ENCODE measurements around the gene MAN2B2.

The MAN2B2 gene

DNA sequence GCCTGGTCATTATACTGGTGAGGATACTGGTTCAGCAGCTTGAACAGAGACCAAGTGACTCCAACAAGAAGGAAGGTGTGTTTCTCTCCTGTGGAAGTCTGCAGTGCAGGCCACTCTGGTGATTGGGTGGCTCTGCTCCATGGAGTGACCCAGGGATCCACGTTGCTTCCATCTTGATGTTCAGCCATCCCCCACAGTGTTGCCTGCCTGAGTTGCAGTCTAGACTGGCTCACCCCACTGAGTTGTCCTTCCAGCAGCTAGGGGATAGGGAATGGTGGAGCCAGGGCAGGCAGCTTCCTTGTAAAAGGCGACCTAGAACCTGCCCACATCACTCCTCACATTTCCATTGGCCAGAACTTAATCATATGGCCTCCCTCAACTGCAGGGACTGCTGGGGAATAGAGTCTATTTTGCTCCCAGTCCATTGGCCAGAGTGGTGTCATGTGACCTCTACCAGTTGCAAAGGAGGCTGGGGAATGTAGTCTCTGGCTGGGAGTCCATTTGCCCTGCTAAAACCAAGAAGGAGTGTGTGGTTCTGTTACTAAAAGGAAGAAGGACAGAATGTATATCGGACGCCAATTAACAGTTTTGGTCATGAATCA lies 8.0 kb downstream of the MAN2B2 start:
- peaks cover 35% of the 10 kb centered on the region for H3K36me3 ChIP-seq (ENCODE audit: insufficient read depth, low read length)

GRCh38 chr4:6584865-6585264 lies 9.9 kb downstream of the MAN2B2 start:
- Histone ChIP-seq H3K4me1 (ENCODE audit: control insufficient read depth, insufficient read depth, low read length) (no peaks in the 10 kb centered on the region), H3K4me3 (ENCODE audit: low read length) (no peak overlapping the region), H3K27me3 (ENCODE audit: control insufficient read depth, insufficient read depth, low read length) (no peaks in the 10 kb centered on the region), H3K9ac (ENCODE audit: low read depth, low read length) (no peak overlapping the region), H3K9me3 (replicated peaks; ENCODE audit: low read length) (no peaks in the 10 kb centered on the region), H3K4me2 (ENCODE audit: low read length) (no peak overlapping the region), H3K36me3 (ENCODE audit: insufficient read depth, low read length) (peaks cover 23% of the 10 kb centered on the region)

More for the DNA sequence above, 8.0 kb downstream of the MAN2B2 start:
- Histone ChIP-seq H3K9me3 (replicated peaks; ENCODE audit: low read length) (no peaks in the 10 kb centered on the region), H3K9ac (ENCODE audit: low read depth, low read length) (no peak overlapping the region), H3K4me3 (ENCODE audit: low read length) (no peak overlapping the region), H3K27me3 (ENCODE audit: control insufficient read depth, insufficient read depth, low read length) (no peaks in the 10 kb centered on the region), H3K4me2 (ENCODE audit: low read length) (no peak overlapping the region), H3K4me1 (ENCODE audit: control insufficient read depth, insufficient read depth, low read length) (no peaks in the 10 kb centered on the region)

GRCh38 chr4:6586715-6587325 lies 11.8 kb downstream of the MAN2B2 start:
- peaks cover 13% of the 10 kb centered on the region for H3K36me3 ChIP-seq (ENCODE audit: insufficient read depth, low read length)
- H3K9me3 ChIP-seq (replicated peaks; ENCODE audit: low read length): no peaks in the 10 kb centered on the region
- H3K9ac ChIP-seq (ENCODE audit: low read depth, low read length): no peak overlapping the region
- no peaks in the 10 kb centered on the region for H3K4me1 ChIP-seq (ENCODE audit: control insufficient read depth, insufficient read depth, low read length)
- H3K4me2 ChIP-seq (ENCODE audit: low read length): no peak overlapping the region
- H3K27me3 ChIP-seq (ENCODE audit: control insufficient read depth, insufficient read depth, low read length): no peaks in the 10 kb centered on the region
- no peak overlapping the region for H3K4me3 ChIP-seq (ENCODE audit: low read length)

GRCh38 chr4:6589444-6589843 lies 14.5 kb downstream of the MAN2B2 start:
- Histone ChIP-seq H3K4me1 (ENCODE audit: control insufficient read depth, insufficient read depth, low read length) (no peaks in the 10 kb centered on the region), H3K9ac (ENCODE audit: low read depth, low read length) (no peak overlapping the region), H3K27me3 (ENCODE audit: control insufficient read depth, insufficient read depth, low read length) (no peaks in the 10 kb centered on the region), H3K9me3 (replicated peaks; ENCODE audit: low read length) (no peaks in the 10 kb centered on the region), H3K36me3 (ENCODE audit: insufficient read depth, low read length) (peaks cover 2% of the 10 kb centered on the region), H3K4me3 (ENCODE audit: low read length) (no peak overlapping the region), H3K4me2 (ENCODE audit: low read length) (no peak overlapping the region)

DNA sequence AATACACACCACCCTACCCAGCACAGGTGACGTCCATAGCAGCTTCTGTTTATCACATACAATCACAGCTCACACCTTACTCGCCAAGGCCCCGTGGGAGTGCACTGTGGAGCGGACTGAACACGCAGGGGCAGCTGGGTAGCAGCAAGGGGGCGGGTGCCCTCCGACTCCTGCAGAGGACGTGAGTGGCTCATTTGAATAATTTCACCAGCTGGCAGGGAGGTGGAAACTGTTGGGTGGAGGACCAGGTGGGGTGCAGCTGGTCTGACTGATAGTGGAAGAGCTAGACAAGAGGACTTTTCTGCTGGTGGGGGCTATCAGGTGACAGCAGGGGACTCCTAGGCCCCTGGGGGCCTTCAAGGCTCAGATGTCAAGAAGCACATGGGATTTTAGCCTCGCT lies 16.3 kb downstream of the MAN2B2 start:
- peaks cover 9% of the 10 kb centered on the region for H3K36me3 ChIP-seq (ENCODE audit: insufficient read depth, low read length)
- no peak overlapping the region for H3K9ac ChIP-seq (ENCODE audit: low read depth, low read length)
- H3K4me2 ChIP-seq (ENCODE audit: low read length): no peak overlapping the region
- no peaks in the 10 kb centered on the region for H3K27me3 ChIP-seq (ENCODE audit: control insufficient read depth, insufficient read depth, low read length)
- no peaks in the 10 kb centered on the region for H3K4me1 ChIP-seq (ENCODE audit: control insufficient read depth, insufficient read depth, low read length)
- H3K4me3 ChIP-seq (ENCODE audit: low read length): no peak overlapping the region
- no peaks in the 10 kb centered on the region for H3K9me3 ChIP-seq (replicated peaks; ENCODE audit: low read length)

- Histone ChIP-seq H3K4me1 (ENCODE audit: control insufficient read depth, insufficient read depth, low read length) (no peaks in the 10 kb centered on the region), H3K4me3 (ENCODE audit: low read length) (no peak overlapping the region), H3K4me2 (ENCODE audit: low read length) (no peak overlapping the region), H3K9me3 (replicated peaks; ENCODE audit: low read length) (no peaks in the 10 kb centered on the region), H3K9ac (ENCODE audit: low read depth, low read length) (no peak overlapping the region), H3K36me3 (ENCODE audit: insufficient read depth, low read length) (peaks cover 9% of the 10 kb centered on the region), H3K27me3 (ENCODE audit: control insufficient read depth, insufficient read depth, low read length) (no peaks in the 10 kb centered on the region)
Measured at GRCh38 chr4:6591781-6592180, 16.8 kb downstream of the MAN2B2 start.

GRCh38 chr4:6592804-6593563 lies 18.0 kb downstream of the MAN2B2 start:
- Histone ChIP-seq H3K27me3 (ENCODE audit: control insufficient read depth, insufficient read depth, low read length) (no peaks in the 10 kb centered on the region), H3K4me1 (ENCODE audit: control insufficient read depth, insufficient read depth, low read length) (no peaks in the 10 kb centered on the region), H3K9me3 (replicated peaks; ENCODE audit: low read length) (no peaks in the 10 kb centered on the region), H3K9ac (ENCODE audit: low read depth, low read length) (no peak overlapping the region), H3K36me3 (ENCODE audit: insufficient read depth, low read length) (peaks cover 14% of the 10 kb centered on the region), H3K4me3 (ENCODE audit: low read length) (no peak overlapping the region), H3K4me2 (ENCODE audit: low read length) (no peak overlapping the region)

GRCh38 chr4:6594341-6594740 lies 19.4 kb downstream of the MAN2B2 start:
- Histone ChIP-seq H3K4me1 (ENCODE audit: control insufficient read depth, insufficient read depth, low read length) (no peaks in the 10 kb centered on the region), H3K4me2 (ENCODE audit: low read length) (no peak overlapping the region), H3K9me3 (replicated peaks; ENCODE audit: low read length) (no peaks in the 10 kb centered on the region), H3K36me3 (ENCODE audit: insufficient read depth, low read length) (peaks cover 15% of the 10 kb centered on the region), H3K27me3 (ENCODE audit: control insufficient read depth, insufficient read depth, low read length) (no peaks in the 10 kb centered on the region), H3K4me3 (ENCODE audit: low read length) (no peak overlapping the region), H3K9ac (ENCODE audit: low read depth, low read length) (no peak overlapping the region)

DNA sequence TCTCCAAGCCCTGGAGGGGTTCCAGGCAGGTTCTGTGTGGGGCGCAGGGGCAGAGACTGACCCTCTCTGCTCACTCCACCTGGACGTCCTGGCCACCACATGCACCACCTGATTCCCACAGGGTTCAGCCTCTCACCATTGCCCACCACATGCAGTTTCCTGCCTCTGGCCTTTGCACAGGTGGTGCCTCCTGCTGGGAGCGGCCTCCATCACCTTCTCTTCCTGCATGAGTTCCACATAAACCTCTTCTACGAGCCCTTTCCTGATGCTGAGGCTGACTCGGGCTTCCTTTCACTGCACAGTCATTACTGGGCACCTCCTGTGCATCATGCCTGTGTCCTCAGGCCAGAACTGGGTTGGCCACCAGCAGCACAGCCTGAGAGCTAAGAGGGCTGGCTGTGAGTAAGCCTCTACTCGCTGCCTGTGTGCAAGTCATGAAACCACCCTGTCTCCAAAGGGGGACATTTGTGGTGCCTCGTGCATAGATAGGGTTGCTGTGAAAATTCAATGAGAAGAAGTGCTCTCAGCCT lies 19.9 kb downstream of the MAN2B2 start:
- no peaks in the 10 kb centered on the region for H3K9me3 ChIP-seq (replicated peaks; ENCODE audit: low read length)
- H3K4me2 ChIP-seq (ENCODE audit: low read length): no peak overlapping the region
- H3K4me1 ChIP-seq (ENCODE audit: control insufficient read depth, insufficient read depth, low read length): no peaks in the 10 kb centered on the region
- peaks cover 15% of the 10 kb centered on the region for H3K36me3 ChIP-seq (ENCODE audit: insufficient read depth, low read length)
- H3K4me3 ChIP-seq (ENCODE audit: low read length): no peak overlapping the region
- H3K9ac ChIP-seq (ENCODE audit: low read depth, low read length): no peak overlapping the region
- no peaks in the 10 kb centered on the region for H3K27me3 ChIP-seq (ENCODE audit: control insufficient read depth, insufficient read depth, low read length)

DNA sequence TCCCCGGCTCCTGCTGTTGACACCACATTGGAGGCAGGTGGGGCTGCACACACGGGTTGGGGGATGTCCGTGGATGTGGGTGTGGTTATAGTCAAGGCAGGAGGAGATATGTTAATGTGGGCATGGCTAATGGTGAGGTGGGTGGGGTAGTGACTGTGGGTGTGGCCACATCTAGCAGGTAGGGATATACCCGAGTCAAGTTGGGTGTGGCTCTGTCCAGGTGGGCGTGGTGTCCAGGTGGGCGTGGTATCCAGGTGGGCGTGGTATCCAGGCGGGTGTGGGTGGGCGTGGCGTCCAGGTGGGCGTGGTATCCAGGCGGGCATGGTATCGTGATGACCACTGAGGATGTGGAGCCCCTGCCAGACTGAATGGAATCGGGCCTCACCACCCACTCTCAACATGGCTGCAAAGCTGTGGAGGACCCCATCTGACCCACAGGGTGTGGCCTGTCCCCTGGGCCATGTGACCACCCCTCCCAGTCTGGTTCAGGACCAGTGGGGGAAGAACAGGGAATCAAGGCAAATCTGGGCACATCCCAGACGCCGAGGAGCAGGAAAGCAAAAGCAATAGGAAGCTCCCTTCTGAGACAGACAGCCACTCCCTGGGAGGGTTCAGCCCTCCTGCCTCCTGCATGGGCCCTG lies 21.0 kb downstream of the MAN2B2 start:
- no peaks in the 10 kb centered on the region for H3K27me3 ChIP-seq (ENCODE audit: control insufficient read depth, insufficient read depth, low read length)
- peaks cover 15% of the 10 kb centered on the region for H3K36me3 ChIP-seq (ENCODE audit: insufficient read depth, low read length)
- H3K9me3 ChIP-seq (replicated peaks; ENCODE audit: low read length): no peaks in the 10 kb centered on the region
- H3K9ac ChIP-seq (ENCODE audit: low read depth, low read length): no peak overlapping the region
- H3K4me1 ChIP-seq (ENCODE audit: control insufficient read depth, insufficient read depth, low read length): no peaks in the 10 kb centered on the region
- H3K4me3 ChIP-seq (ENCODE audit: low read length): no peak overlapping the region
- H3K4me2 ChIP-seq (ENCODE audit: low read length): no peak overlapping the region

DNA sequence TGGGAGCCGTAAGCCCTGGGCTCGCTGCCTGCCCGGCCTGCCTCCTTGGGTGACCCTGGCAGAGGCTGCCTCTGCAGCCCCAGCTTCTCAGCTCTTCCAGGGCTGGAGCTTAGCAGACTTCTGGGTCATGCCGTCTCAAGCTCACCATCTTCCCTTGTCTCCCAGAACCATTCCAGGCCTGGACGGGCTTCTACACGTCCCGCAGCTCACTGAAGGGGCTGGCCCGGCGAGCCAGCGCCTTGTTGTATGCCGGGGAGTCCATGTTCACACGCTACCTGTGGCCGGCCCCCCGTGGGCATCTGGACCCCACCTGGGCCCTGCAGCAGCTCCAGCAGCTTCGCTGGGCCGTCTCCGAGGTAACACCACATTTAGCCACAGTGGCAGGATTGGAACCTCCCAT lies 22.0 kb downstream of the MAN2B2 start:
- Histone ChIP-seq H3K9ac (ENCODE audit: low read depth, low read length) (no peak overlapping the region), H3K4me2 (ENCODE audit: low read length) (no peak overlapping the region), H3K4me3 (ENCODE audit: low read length) (no peak overlapping the region), H3K27me3 (ENCODE audit: control insufficient read depth, insufficient read depth, low read length) (no peaks in the 10 kb centered on the region), H3K4me1 (ENCODE audit: control insufficient read depth, insufficient read depth, low read length) (no peaks in the 10 kb centered on the region), H3K9me3 (replicated peaks; ENCODE audit: low read length) (no peaks in the 10 kb centered on the region), H3K36me3 (ENCODE audit: insufficient read depth, low read length) (peaks cover 15% of the 10 kb centered on the region)

Data from skeletal muscle satellite cell (primary cell).